Measurements from ENCODE around the gene OR13C5. TPM values are rescaled to one million over a fixed set of nuclear protein-coding genes. Genes with fewer than 3 reads are reported as not detected.

Gene OR13C5
- total and polyA plus RNA-seq, 8 donors = 0.17 TPM; not detected in 7

DNA sequence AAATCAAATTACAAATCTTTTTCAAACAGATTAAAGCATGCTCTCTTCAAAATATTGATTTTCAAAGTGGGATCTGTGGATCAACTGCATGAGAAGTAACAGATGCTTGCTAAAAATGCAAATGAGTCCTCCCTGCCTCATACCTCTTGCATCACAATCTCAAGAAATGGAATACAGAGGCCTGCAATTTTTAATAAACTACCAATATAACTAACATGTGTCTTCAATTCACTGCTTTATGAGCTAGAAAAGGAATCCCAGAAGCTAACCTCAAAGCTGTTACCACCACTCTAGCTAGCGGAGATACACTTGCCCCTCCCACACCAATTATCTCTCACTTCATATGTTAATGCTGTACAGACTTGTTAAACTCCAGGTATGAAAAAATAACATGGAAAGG is 9.6 kb downstream of the OR13C5 start:
- Histone ChIP-seq H3K4me1 (no peaks in the 10 kb centered on the region), H3K9me3 (peaks cover 0 to 3% of the 10 kb centered on the region in 2 donors), H3K36me3 (no peaks in the 10 kb centered on the region), H3K27ac (no peak overlapping the region), H3K4me3 (no peak overlapping the region), H3K27me3 (no peaks in the 10 kb centered on the region)
- TF ChIP-seq, protein P1, sequence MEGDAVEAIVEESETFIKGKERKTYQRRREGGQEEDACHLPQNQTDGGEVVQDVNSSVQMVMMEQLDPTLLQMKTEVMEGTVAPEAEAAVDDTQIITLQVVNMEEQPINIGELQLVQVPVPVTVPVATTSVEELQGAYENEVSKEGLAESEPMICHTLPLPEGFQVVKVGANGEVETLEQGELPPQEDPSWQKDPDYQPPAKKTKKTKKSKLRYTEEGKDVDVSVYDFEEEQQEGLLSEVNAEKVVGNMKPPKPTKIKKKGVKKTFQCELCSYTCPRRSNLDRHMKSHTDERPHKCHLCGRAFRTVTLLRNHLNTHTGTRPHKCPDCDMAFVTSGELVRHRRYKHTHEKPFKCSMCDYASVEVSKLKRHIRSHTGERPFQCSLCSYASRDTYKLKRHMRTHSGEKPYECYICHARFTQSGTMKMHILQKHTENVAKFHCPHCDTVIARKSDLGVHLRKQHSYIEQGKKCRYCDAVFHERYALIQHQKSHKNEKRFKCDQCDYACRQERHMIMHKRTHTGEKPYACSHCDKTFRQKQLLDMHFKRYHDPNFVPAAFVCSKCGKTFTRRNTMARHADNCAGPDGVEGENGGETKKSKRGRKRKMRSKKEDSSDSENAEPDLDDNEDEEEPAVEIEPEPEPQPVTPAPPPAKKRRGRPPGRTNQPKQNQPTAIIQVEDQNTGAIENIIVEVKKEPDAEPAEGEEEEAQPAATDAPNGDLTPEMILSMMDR (IDR thresholded peaks at IDR 0.05) = no peak
- ATAC-seq (no peak), DNase-seq (no peak)
- intact Hi-C loops (cut with DNase I) = no loop called here

DNA sequence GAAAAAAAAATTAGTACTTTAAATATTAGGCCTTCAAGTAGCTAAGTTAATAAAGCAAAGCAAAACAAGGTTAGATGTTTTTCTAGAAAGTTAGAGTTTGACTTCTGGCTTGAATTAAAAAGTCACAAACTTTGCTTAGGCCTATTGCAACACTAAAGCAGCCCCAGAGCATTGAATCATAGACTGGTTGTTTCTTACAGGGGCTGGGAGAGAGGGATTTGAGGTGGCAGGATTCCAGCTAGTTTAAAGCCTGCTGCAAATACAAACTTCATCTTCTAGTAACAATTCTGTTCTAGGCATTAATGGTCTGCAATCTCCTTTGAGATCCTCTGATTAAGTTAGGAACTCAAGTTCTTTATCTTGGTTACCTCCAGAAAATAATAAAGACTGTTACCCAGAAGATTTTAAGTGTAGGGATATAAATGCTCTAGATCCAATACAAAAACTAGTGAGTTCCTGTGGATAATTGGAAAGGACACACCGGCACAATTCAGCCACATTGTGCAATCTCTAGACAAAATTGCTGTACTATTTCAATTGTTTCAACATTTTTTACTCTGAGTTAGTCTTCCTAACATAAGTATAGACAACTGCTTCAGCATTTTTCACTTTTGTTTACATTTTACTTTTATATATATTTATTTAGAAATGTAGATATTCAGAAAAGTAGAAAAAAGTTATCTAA is 12.6 kb downstream of the OR13C5 start:
- Histone ChIP-seq H3K27me3 (no peaks in the 10 kb centered on the region), H3K9me3 (no peaks in the 10 kb centered on the region), H3K4me3 (no peak overlapping the region), H3K27ac (no peak overlapping the region), H3K4me1 (no peaks in the 10 kb centered on the region), H3K36me3 (no peaks in the 10 kb centered on the region)
- intact Hi-C loops (cut with DNase I) = no loop called here
- TF ChIP-seq, protein P1 (IDR thresholded peaks at IDR 0.05) = no peak
- DNase-seq = peak in 2 of 4 donors; percentile 13 to 37
- no peak for ATAC-seq

DNA sequence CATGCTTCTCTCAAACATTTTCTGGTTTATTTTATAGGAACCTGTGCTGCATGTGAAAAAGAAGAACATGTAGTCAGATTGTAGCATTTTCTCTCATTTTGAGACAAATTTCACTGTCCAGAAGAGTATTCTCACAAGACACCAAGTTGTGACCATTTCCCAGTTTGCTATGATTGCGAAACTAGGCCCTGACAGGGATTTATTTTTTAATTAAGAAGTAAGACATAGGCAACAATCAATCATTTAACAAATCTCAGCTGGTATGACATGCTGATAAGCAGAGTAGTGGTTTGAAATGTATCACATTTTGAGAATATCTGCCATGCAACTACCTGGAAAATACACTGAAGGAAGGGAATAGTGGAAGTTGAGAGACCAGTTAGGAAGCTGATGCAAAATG is 18.7 kb downstream of the OR13C5 start:
- intact Hi-C loops (cut with DNase I) = no loop called here
- no peaks in the 10 kb centered on the region for H3K4me1 ChIP-seq
- H3K27ac ChIP-seq = no peak overlapping the region

DNA sequence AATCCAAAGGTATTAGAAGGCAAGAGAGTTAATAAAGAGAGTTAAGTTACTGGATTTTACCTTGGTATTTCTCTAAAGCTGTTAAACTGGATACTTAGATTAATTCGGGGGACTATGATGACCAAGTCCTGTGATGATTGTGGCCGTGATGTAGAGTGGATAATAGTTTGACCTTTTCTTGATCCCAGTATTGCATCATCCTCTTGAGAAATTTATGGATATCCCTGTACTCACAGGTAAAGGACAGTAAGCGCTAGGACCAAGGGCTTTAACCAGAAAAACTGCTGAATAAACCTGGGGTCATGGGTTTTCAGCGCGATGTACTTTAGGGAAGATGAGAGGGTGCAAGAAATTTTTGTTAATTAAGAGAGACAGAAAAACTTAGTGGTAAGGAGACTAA is 21.9 kb downstream of the OR13C5 start:
- no peak overlapping the region for H3K27ac ChIP-seq
- no peak overlapping the region for H3K4me3 ChIP-seq
- intact Hi-C loops (cut with DNase I) = no loop called here
- DNase-seq (no peak), ATAC-seq (no peak)
- no peaks in the 10 kb centered on the region for H3K4me1 ChIP-seq
- H3K27me3 ChIP-seq = no peaks in the 10 kb centered on the region
- TF ChIP-seq, protein P1 (IDR thresholded peaks at IDR 0.05) = no peak
- H3K36me3 ChIP-seq = no peaks in the 10 kb centered on the region
- H3K9me3 ChIP-seq = peaks cover 0 to 13% of the 10 kb centered on the region in 2 donors

More for the DNA sequence above, 18.7 kb downstream of the OR13C5 start:
- Histone ChIP-seq H3K9me3 (no peaks in the 10 kb centered on the region), H3K4me3 (no peak overlapping the region), H3K36me3 (no peaks in the 10 kb centered on the region), H3K27me3 (no peaks in the 10 kb centered on the region)
- ATAC-seq = no peak
- TF ChIP-seq, protein P1 (IDR thresholded peaks at IDR 0.05) = no peak
- no peak for DNase-seq

DNA sequence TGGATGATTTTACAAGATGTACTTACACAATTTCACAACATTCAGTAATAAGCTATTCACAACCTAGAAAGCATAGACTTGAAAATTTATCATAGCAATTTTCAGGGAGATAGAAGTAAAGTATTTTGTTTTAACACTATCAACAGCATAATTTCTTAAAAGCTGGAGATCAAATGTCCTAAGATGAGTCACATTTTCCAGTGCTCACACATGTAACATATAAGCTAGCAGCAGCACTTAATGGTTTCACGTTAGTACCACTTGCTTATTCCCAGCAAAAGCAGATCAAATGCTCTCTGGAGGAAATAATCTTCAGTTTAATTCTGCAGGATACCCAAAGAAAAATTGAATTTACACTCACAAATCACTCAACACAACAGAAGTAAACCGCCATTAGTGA is 23.8 kb downstream of the OR13C5 start:
- intact Hi-C loops (cut with DNase I) = no loop called here
- ATAC-seq (no peak), DNase-seq (no peak)
- Histone ChIP-seq H3K9me3 (peaks cover 0 to 20% of the 10 kb centered on the region in 2 donors), H3K27ac (no peak overlapping the region), H3K4me3 (no peak overlapping the region), H3K4me1 (no peaks in the 10 kb centered on the region), H3K36me3 (no peaks in the 10 kb centered on the region), H3K27me3 (no peaks in the 10 kb centered on the region)
- TF ChIP-seq, protein P1 (IDR thresholded peaks at IDR 0.05) = no peak

Measured in left lung (tissue), 10 donors.